Immature natural killer cell (primary cell): ENCODE measurements around the gene PLEKHA1. TPM values are rescaled to one million over a fixed set of nuclear protein-coding genes. Genes with fewer than 3 reads are reported as not detected.

Source experiments
- DNase-seq, 3 donors: peaks; one replicate each; pipeline ENCODE4 v3.0.0; 2022; ENCODE audit warnings: mixed read lengths in 1 of 3
- H3K27ac Mint-ChIP-seq, 6 donors: one replicate each; pipeline ENCODE4 v1.8.0; 2020; ENCODE audit warnings: mixed read lengths in 6 of 6, mild to moderate bottlenecking in 5 of 6, inconsistent platforms in 4 of 6, moderate library complexity in 3 of 6
- H3K27me3 Mint-ChIP-seq, 3 donors: one replicate each; pipeline ENCODE4 v1.8.0; 2020 to 2021; ENCODE audit warnings: low read depth in 3 of 3, mild to moderate bottlenecking in 3 of 3, mixed read lengths in 3 of 3, moderate library complexity in 3 of 3, inconsistent platforms in 1 of 3
- H3K36me3 Mint-ChIP-seq, 3 donors: one replicate each; pipeline ENCODE4 v1.8.0; 2020; ENCODE audit warnings: mixed read lengths in 3 of 3, inconsistent platforms in 2 of 3, mild to moderate bottlenecking in 2 of 3
- H3K4me1 Mint-ChIP-seq, 2 donors: one replicate each; pipeline ENCODE4 v1.8.0; 2020; ENCODE audit warnings: inconsistent platforms in 2 of 2, mild to moderate bottlenecking in 2 of 2, mixed read lengths in 2 of 2, moderate library complexity in 1 of 2
- H3K4me3 Mint-ChIP-seq, 5 donors: one replicate each; pipeline ENCODE4 v1.8.0; 2020; ENCODE audit warnings: mild to moderate bottlenecking in 5 of 5, mixed read lengths in 5 of 5, inconsistent platforms in 3 of 5, moderate library complexity in 3 of 5
- H3K9me3 Mint-ChIP-seq, 6 donors: one replicate each; pipeline ENCODE4 v1.8.0; 2020; ENCODE audit warnings: mild to moderate bottlenecking in 6 of 6, mixed read lengths in 6 of 6, inconsistent platforms in 4 of 6, moderate library complexity in 3 of 6
- polyA plus RNA-seq, 3 donors: library from polyadenylated mRNA; unstranded; fragments of 300-500 nt; fragmentation: Illumina TruSeq; gene quantifications; one replicate each; pipeline ENCODE4 v1.2.3, GENCODE V29; 2021

PLEKHA1 gene
- polyA plus RNA-seq, 3 donors from 2014 or later: 134 to 142 (median 140) TPM

GRCh38 chr10:122354383-122354782, 20.1 kb upstream of the PLEKHA1 start:
- no peak for DNase-seq
- peaks cover 5 to 7% (median 6%) of the 10 kb centered on the region in 3 donors for H3K27me3 Mint-ChIP-seq
- H3K4me3 Mint-ChIP-seq: no peak overlapping the region
- no peaks in the 10 kb centered on the region for H3K4me1 Mint-ChIP-seq
- H3K36me3 Mint-ChIP-seq: peaks cover 4 to 9% (median 6%) of the 10 kb centered on the region in 3 donors
- H3K27ac Mint-ChIP-seq: peak overlapping the region in 1 of 6 donors; percentile 6
- peaks cover 0 to 10% (median 0%) of the 10 kb centered on the region in 6 donors for H3K9me3 Mint-ChIP-seq

DNA sequence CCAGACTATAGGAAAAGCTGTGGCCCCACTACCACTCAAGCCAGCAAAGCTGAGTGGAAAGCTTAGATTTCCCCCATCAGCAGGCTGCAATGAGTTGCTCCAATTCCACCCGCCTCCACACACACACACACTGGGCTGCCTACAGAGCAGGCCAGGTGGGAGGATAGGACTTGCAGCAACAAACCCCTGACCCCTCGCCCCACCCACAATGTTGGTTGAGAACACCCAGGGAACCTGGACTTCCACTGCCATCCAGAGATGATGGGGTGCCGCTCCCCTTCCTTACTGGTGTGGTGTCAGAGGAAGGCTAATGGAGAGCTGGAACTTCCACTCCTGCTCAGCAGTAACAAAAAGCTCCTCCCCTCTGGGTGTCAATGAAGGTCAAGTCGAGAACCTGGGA, 16.8 kb upstream of the PLEKHA1 start:
- H3K9me3 Mint-ChIP-seq: peaks cover 0 to 10% (median 0%) of the 10 kb centered on the region in 6 donors
- H3K27me3 Mint-ChIP-seq: peaks cover 5 to 6% (median 6%) of the 10 kb centered on the region in 3 donors
- no peak overlapping the region for H3K4me3 Mint-ChIP-seq
- no peaks in the 10 kb centered on the region for H3K4me1 Mint-ChIP-seq
- DNase-seq: no peak
- H3K36me3 Mint-ChIP-seq: peaks cover 4 to 9% (median 6%) of the 10 kb centered on the region in 3 donors
- no peak overlapping the region for H3K27ac Mint-ChIP-seq

- peaks cover 0 to 10% (median 0%) of the 10 kb centered on the region in 6 donors for H3K9me3 Mint-ChIP-seq
- H3K27ac Mint-ChIP-seq: no peak overlapping the region
- H3K4me3 Mint-ChIP-seq: no peak overlapping the region
- H3K4me1 Mint-ChIP-seq: no peaks in the 10 kb centered on the region
- H3K27me3 Mint-ChIP-seq: peaks cover 5 to 6% (median 5%) of the 10 kb centered on the region in 3 donors
- H3K36me3 Mint-ChIP-seq: peaks cover 4 to 9% (median 6%) of the 10 kb centered on the region in 3 donors
- no peak for DNase-seq
These were observed 14.9 kb upstream of the PLEKHA1 start for GRCh38 chr10:122359621-122360020.

DNA sequence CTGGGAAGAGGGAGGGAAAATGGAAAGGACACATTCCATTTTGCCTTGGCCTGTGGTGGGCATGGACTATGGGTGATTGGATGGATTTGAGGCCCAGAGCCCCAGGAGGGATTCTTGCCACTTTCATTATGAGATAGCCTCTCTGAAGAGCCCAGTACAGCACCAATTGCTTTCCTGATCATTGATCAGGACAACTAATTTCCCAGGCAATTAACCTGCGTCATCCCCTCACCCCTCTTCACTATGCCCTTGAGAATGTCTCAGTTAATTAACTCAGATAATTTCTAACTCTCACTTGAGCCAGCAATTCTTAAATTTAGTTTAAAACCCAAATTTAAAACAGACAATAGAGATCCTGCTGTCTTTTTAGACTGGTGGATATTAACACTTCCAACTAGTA, 13.5 kb upstream of the PLEKHA1 start:
- no peak for DNase-seq
- Mint-ChIP-seq H3K27me3 (peaks cover 2 to 8% (median 6%) of the 10 kb centered on the region in 3 donors), H3K4me3 (no peak overlapping the region), H3K9me3 (peaks cover 0 to 10% (median 0%) of the 10 kb centered on the region in 6 donors), H3K4me1 (no peaks in the 10 kb centered on the region), H3K27ac (no peak overlapping the region), H3K36me3 (peaks cover 4 to 12% (median 9%) of the 10 kb centered on the region in 3 donors)

DNA sequence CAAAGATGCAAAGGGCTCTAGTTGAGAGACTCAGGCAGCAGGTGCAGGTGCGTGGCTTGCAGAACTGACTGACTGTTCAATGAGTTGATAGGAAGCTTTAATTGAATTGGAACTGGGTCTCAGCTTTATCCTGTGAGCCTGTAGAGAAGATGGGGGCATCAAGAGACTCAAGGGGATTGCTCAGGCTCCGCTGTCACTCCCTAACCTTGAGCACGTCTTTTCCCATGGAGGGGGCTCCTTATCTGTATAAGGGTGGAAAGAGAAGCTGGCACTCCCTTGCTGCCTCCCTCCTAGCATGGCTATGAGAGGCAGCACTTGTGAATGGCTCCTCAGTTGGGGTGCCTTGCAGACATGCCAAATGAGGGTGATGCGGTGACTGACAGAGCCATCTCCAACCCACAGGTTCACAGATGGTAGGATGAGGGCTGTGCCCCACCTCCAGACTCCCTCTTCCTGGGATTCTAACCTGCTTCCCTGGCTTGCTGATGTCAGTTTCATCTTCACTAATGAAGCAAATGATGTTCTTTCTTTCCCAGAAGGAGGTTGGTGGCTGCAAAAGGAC, 12.4 kb upstream of the PLEKHA1 start:
- Mint-ChIP-seq H3K27ac (no peak overlapping the region), H3K9me3 (peaks cover 0 to 10% (median 1%) of the 10 kb centered on the region in 6 donors), H3K36me3 (peaks cover 4 to 12% (median 9%) of the 10 kb centered on the region in 3 donors), H3K27me3 (peaks cover 2 to 6% (median 6%) of the 10 kb centered on the region in 3 donors), H3K4me1 (no peaks in the 10 kb centered on the region), H3K4me3 (no peak overlapping the region)
- DNase-seq: no peak

GRCh38 chr10:122362621-122363020, 11.9 kb upstream of the PLEKHA1 start:
- Mint-ChIP-seq H3K27ac (no peak overlapping the region), H3K36me3 (peaks cover 4 to 12% (median 9%) of the 10 kb centered on the region in 3 donors), H3K9me3 (peaks cover 0 to 10% (median 1%) of the 10 kb centered on the region in 6 donors), H3K4me1 (no peaks in the 10 kb centered on the region), H3K4me3 (no peak overlapping the region), H3K27me3 (peaks cover 2 to 8% (median 6%) of the 10 kb centered on the region in 3 donors)
- DNase-seq: no peak

DNA sequence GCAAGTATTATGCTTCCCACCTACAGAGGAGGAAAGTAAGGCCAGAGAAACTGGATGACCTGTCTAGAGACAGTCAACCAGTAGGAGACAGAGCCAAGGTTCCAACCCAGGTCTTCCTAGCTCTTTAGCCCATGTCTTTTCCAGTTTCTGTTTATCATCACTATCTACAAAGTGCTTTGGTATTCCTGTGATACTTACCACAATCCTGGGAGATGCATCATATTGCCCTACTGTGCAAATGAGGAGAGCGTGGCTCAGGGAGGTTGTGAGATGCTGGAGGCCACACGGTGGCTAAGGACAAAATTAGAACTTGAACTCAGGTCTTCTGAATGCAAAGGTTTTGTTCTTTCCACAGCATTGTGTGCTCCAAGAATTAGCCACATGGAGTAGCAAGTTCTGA, 11.2 kb upstream of the PLEKHA1 start:
- Mint-ChIP-seq H3K9me3 (peaks cover 0 to 7% (median 1%) of the 10 kb centered on the region in 6 donors), H3K4me1 (no peaks in the 10 kb centered on the region), H3K36me3 (peaks cover 4 to 8% (median 7%) of the 10 kb centered on the region in 3 donors), H3K27ac (no peak overlapping the region), H3K27me3 (peaks cover 2 to 8% (median 5%) of the 10 kb centered on the region in 3 donors), H3K4me3 (no peak overlapping the region)
- DNase-seq: no peak

DNA sequence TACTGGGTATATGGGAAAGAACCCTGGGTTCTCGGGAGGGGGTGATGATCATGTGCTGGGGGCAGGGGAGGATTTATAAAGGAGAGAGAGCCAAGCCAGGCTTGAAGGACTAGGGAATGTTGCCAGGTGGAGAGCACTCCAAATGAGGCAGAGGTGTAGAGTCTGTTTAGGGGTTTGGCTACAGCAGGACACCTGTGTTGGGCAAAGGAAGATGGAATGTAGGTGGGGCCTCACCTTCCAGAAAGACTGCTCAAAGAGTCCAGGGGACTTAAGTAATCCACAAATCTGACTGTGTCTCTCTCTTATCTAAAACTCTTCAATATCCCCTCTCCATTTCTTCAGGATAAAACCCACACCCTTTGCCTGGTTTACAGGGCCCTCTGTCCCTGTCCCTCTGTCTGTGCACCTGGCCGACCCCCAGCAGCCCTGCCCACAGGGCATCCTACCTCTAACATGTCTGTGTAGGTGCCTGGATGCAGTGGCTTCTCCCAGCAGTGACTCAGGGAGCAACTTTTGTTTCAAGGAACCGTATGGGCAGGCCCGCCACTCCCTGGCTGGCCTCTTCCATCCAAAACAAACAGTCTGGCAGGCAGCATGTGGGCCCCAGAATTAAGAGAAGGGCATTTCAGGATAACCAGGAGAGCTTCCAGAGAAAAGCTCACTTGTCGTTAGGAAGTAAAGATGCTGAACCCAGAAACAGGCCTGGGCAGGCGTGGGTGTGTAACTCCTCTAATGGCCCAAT, 10.6 kb upstream of the PLEKHA1 start:
- Mint-ChIP-seq H3K27me3 (peaks cover 2 to 6% (median 5%) of the 10 kb centered on the region in 3 donors), H3K4me3 (no peak overlapping the region), H3K9me3 (peaks cover 0 to 2% (median under 1%) of the 10 kb centered on the region in 6 donors), H3K36me3 (peaks cover 1 to 7% (median 2%) of the 10 kb centered on the region in 3 donors), H3K27ac (no peak overlapping the region), H3K4me1 (no peaks in the 10 kb centered on the region)
- DNase-seq: no peak

- Mint-ChIP-seq H3K9me3 (peaks cover 0 to 2% (median 0%) of the 10 kb centered on the region in 6 donors), H3K4me3 (no peak overlapping the region), H3K4me1 (peaks cover 3 to 5% of the 10 kb centered on the region in 2 donors), H3K27me3 (peaks cover 5 to 10% (median 6%) of the 10 kb centered on the region in 3 donors), H3K36me3 (peaks cover 0 to 7% (median 0%) of the 10 kb centered on the region in 3 donors), H3K27ac (no peak overlapping the region)
- DNase-seq: no peak
These were observed 5.8 kb upstream of the PLEKHA1 start for GRCh38 chr10:122368502-122369254.

DNA sequence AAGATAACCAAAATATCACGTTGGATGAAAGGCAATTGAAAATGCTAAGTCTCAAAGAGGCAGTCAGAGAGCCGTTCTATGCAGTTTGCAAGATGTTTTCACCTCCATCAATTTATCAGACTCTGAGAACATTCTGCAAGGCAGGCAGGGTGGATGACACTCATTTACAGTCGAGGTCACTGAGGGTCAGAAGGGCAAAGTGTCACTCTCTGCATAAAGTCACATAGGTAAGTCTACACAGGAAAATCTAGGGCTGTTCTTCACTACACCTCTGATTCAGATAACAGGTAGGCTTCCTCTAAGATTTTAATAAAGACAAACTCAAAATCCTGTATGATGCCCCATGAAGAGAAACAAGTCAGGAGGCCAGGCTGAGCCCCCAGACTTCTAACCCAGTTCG, 1.4 kb upstream of the PLEKHA1 start:
- peaks cover 8 to 18% (median 11%) of the 10 kb centered on the region in 3 donors for H3K27me3 Mint-ChIP-seq
- H3K9me3 Mint-ChIP-seq: no peaks in the 10 kb centered on the region
- DNase-seq: no peak
- peaks cover 26 to 42% of the 10 kb centered on the region in 2 donors for H3K4me1 Mint-ChIP-seq
- H3K36me3 Mint-ChIP-seq: no peaks in the 10 kb centered on the region
- peak overlapping the region in 4 of 5 donors; percentile 91 to 93 (median 92) for H3K4me3 Mint-ChIP-seq
- H3K27ac Mint-ChIP-seq: no peak overlapping the region

- no peak for DNase-seq
- no peaks in the 10 kb centered on the region for H3K36me3 Mint-ChIP-seq
- peaks cover 30 to 46% of the 10 kb centered on the region in 2 donors for H3K4me1 Mint-ChIP-seq
- H3K9me3 Mint-ChIP-seq: no peaks in the 10 kb centered on the region
- peak overlapping the region; percentile 91 to 97 (median 93) for H3K4me3 Mint-ChIP-seq
- peak overlapping the region; percentile 79 to 95 (median 89) for H3K27ac Mint-ChIP-seq
- peaks cover 8 to 18% (median 11%) of the 10 kb centered on the region in 3 donors for H3K27me3 Mint-ChIP-seq
These were observed 787 bp upstream of the PLEKHA1 start for GRCh38 chr10:122373721-122374120.

DNA sequence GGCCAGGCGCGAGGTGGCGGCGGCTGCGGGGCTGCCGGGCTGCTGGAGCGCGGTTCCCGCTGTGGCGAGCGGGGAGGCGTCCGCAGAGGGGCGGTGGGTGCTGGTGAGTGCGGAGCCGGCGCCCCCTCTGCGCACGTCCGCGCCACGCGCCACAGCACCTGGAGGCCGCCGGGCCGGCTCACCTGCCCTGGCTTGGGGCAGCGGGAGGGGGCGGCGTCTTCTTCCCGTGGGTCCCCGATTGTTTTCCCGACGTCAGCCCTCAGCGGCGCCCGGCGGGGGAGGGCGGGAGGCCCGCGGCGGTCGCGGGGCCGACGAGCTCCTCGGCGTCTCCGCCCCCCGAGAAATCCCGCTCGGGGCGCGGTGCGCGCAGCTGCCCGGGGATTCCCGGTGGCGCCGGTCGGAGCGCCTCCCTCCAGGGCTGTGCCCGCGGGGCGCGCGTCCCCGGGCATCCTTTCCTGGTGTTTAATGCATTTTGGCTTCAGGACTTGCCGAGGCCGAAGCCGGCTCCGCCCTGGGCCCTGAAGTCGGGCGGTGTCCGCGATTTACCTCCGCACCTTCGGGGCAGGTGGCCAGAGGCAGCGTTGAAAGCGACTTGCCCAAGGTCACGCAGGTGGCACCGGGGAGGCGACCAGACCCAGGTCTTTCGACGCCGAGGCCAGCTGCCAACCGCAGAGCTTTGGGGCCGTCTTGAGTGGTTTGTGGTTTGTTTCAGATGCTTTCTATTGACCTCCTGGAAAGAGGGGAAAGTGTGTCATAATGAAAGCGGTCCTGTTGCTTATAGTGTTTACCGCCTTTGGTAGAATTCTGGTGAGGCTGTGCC, 561 bp downstream of the PLEKHA1 start:
- Mint-ChIP-seq H3K36me3 (peaks cover under 1 to 11% (median 7%) of the 10 kb centered on the region in 3 donors), H3K27ac (peak overlapping the region; percentile 91 to 98 (median 96)), H3K27me3 (peaks cover 8 to 18% (median 9%) of the 10 kb centered on the region in 3 donors), H3K9me3 (no peaks in the 10 kb centered on the region), H3K4me3 (peak overlapping the region; percentile 91 to 97 (median 94)), H3K4me1 (peaks cover 42 to 59% of the 10 kb centered on the region in 2 donors)
- DNase-seq: peak; percentile 76 to 83 (median 78)

GRCh38 chr10:122375679-122376160, 1.2 kb downstream of the PLEKHA1 start:
- Mint-ChIP-seq H3K4me1 (peaks cover 48 to 66% of the 10 kb centered on the region in 2 donors), H3K36me3 (peaks cover 5 to 16% (median 10%) of the 10 kb centered on the region in 3 donors), H3K9me3 (no peaks in the 10 kb centered on the region), H3K27me3 (peaks cover 8 to 18% (median 9%) of the 10 kb centered on the region in 3 donors), H3K27ac (peak overlapping the region; percentile 91 to 98 (median 96)), H3K4me3 (peak overlapping the region; percentile 91 to 97 (median 94))
- DNase-seq: no peak
